ENCODE results near the gene NLRC5.

Gene NLRC5

DNA sequence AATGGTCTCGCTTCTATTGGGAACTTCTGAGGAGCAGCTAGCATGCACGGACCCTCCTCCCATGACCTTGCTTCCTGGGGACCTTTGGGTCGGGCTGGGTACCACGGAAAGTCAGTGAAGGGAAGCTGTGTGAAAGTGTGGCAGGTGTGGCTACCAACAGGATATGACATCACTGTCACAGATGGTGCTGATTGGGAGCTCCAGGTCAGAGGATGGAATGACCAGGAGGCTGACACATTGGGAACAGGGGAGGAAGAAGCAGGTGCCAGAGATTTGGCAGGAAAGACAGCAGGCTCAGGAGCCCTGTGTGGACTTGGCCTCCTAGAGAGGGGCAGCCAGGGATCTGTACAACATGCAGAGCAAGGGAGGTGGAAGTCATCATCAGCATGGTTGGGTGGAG, 137.1 kb downstream of the NLRC5 start:
- DNase-seq (ENCODE audit: low spot score), result no peak

DNA sequence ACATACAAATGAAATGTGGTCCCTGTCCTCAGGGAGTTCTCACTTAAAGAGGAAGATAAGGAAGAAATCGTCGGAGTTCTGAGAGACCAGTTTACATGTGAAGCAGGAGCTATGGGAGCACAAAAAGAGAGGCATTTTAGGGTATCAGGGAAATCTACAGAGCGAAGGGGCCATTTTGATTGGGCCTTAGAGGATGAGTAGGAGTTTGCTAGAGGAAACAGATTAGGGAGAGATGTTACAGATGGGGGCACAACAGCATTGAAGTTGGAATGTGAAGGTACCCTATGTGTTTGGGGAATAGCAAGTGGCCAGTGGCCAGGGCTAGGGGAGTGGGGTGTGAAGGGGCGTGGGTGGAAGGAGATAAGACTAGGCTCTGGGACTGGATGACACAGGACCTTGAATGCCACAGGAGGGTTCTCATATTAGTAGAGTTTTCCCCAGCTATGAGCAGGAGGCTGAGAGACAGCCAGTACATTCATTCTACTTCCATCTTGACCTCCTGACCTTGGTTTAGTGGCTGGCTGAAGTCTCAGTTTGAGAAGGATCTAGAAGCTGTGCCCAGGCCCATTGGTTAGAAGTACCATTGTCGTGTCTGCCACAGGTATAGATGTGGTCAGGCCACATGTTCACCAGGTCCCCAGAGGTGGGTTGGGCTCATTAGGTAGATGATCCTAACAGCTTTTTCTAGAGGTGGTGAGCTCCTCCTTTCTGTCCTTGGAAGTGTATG, 137.8 kb downstream of the NLRC5 start:
- DNase-seq (ENCODE audit: low spot score), result no peak

DNA sequence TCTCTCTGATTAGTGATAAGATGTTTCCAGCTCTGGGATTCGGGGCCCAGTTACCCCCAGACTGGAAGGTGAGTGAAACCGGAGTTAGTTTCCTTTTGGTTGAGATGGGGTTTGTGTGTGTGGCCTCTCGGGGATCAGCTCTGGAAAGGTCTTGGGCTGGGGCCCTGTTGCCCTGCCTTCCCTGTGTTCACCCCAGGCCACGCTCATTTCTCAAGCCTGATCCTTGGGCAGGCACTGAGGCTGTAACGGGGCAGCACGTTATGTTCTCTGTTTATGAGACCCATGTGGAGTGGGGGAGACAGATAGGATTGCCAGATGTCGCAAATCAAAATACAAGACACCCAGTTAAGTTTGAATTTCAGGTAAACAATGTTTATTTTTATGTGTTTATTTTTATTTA, 138.5 kb downstream of the NLRC5 start:
- DNase-seq (ENCODE audit: low spot score), result no peak

DNA sequence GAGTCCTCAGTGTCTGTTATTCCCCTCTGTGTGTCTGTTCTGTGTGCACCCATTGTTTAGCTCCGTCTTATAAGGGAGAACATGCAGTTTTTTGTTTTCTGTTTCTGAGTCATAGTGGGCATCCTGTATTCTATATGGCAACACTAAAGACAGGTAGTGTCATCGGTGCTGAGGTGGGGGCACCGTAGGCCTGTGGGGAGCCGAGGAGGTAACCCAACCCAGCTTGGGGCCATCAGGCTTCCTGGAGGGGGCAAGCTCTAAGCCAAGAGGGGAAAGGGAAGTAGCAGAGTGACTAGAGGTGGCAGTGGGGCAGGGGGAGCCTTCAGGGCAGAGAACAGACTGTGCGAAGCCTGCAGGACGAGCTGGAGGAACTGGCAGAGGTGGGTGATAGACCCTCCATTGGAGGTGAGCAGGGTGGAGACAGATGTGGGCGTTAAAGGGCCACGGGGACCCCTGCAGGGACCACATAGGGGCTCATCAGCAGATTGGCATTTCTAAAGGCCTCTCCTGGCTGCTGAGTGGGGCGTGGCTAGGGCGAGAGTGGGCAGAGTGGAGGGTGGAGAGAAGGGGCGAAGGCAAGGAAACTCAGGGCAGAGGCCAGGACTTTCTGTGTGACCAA, 139.5 kb downstream of the NLRC5 start:
- no peak for DNase-seq (ENCODE audit: low spot score)

DNA sequence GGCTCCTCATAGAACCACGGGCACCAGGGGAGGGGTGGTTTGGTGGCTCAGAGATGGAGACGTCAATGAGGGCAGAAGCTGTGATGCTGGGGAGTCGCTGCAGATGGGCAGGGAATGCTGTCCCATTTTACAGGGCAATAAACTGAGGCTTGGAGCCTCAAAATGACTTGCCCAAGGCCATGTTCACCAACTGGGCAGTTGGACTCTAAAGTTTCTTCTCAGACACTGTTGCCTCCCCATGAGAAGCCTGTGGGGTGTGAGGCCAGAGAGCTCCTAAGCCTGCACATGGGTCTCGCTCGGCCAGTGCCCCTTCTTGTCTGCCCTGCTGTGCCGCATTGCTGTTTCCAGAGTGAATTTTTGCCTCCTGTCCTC, 141.6 kb downstream of the NLRC5 start:
- no peak for DNase-seq (ENCODE audit: low spot score)

DNA sequence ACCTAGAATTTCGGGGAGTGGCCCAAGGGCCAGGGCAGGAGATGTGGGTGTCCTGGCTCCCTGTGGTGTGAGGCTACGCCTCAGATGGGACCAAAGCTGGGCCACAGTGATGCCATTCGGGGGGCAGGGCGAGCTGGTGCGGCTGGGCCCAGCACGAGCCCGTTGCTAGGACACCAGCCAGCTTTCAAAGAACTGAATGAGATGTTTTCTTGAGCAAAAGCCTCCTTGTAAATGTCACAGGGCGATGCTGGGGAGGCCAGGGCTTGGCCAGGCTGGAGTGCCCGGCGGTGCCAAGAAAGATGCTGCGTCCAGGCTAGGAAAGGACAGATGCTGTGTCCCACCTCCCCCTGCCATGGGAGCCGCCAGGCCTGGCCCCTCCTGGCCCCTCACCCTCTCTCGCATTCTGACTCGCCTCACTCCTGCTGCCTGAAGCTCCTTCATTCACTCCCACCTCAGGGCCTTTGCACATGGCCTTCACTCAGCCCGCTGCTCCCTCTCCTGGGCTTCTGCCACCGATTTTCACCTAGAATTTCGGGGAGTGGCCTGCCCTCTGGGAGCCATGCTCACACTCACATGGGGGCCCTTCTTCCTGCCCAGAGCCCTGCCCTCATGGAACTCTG, 142.1 kb downstream of the NLRC5 start:
- no peak for DNase-seq (ENCODE audit: low spot score)

DNA sequence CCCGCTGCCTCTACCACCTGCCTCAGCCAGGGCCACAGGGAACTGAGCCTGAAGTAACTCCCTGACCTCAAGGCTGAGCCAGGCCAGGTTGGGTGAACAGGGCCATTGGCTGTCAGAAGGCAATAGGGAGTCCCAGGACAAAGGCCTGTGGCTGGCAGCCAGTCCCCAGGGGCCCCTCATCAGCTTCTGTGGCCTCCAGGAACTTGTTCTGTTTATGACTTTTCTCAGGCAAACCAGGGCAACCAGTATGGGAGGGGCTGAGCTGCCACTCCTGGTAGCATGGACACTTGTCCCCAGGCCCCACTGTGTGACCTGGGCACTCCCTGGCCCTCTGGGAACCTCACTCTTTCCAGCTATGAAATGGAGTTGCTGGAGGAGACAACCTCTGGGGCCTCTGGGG, 143.1 kb downstream of the NLRC5 start:
- DNase-seq (ENCODE audit: low spot score), result no peak

DNA sequence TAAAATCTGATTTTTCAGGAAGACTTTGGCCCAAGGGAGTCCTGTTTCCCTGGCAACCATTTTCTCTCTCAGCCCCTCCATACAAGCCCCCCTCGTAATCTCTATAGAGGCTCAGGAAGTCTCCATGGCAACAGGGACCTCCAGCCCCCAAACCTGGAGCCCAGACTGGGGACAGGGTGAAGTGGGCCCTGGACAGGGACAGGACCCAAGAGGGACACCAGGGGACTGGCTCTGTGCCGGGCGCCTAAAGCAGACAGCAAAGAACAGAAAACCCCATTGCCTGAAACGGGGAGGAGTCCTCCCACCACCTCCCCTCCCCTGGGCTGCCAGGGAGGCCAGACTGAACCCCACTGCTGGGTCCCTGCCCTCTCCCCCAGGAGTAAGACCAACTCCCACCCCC, 143.7 kb downstream of the NLRC5 start:
- DNase-seq (ENCODE audit: low spot score), result no peak
